ENCODE results near the gene BAG2.

BAG2 gene

DNA sequence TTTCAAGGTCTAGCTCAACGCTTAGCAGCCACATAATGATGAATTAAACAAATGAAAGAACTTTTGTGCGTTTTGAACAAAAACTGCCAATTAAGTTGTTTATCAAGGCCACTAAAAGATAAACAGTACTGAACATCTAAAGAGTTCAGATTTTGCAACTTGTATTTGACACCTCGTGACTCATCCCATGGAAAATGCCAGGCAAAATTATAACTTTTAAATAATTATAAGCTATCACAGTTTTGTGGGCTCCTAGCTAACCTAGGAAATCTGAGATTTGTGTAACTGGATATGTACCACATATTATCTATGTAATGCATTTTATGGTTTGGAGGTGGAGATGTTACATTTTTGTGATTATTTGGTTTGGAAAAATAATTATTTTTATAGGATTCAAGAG lies 9.6 kb upstream of the BAG2 start:
- TF ChIP-seq FOXM1 (IDR thresholded peaks at IDR 0.05; ENCODE audit: borderline replicate concordance, low read depth) = no peak
- TF ChIP-seq EGR1 (IDR thresholded peaks at IDR 0.05) = no peak
- TF ChIP-seq, protein P1, sequence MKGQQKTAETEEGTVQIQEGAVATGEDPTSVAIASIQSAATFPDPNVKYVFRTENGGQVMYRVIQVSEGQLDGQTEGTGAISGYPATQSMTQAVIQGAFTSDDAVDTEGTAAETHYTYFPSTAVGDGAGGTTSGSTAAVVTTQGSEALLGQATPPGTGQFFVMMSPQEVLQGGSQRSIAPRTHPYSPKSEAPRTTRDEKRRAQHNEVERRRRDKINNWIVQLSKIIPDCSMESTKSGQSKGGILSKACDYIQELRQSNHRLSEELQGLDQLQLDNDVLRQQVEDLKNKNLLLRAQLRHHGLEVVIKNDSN (IDR thresholded peaks at IDR 0.05) = no peak
- TF ChIP-seq NFIC (IDR thresholded peaks at IDR 0.05) = no peak
- TF ChIP-seq ZBTB7A (IDR thresholded peaks at IDR 0.05; ENCODE audit: low read depth) = no peak
- TF ChIP-seq TAF1 (IDR thresholded peaks at IDR 0.05; ENCODE audit: low read depth) = no peak
- TF ChIP-seq CEBPB (IDR thresholded peaks at IDR 0.05) = no peak
- TF ChIP-seq CREB1 (IDR thresholded peaks at IDR 0.05; ENCODE audit: low read depth) = no peak
- TF ChIP-seq TEAD4 (IDR thresholded peaks at IDR 0.05) = no peak
- no peak for TF ChIP-seq EP300 (IDR thresholded peaks at IDR 0.05; ENCODE audit: borderline replicate concordance)
- TF ChIP-seq YY1 (IDR thresholded peaks at IDR 0.05; ENCODE audit: low read depth) = no peak
- TF ChIP-seq RAD21 (IDR thresholded peaks at IDR 0.05; ENCODE audit: low read depth) = no peak

DNA sequence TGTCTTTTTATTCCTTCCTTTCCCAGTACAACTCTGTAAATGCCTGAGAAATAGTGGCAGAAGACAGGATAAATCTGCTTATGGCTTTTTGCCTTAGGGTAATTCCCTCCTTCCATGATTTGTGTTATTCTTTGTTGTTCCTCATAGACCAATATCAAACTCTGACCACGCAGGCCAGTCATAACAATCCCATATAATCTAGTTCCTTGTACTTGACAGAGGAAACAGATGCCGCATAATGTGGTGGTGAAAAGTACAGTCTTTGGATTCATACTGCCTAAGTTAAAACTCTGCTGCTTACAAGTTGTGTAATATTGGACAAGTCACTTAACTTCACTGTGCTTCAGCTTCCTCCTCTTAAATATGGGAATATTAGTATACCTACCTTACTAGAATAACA lies 8.2 kb upstream of the BAG2 start:
- TF ChIP-seq, protein P1 (IDR thresholded peaks at IDR 0.05) = no peak
- TF ChIP-seq RAD21 (IDR thresholded peaks at IDR 0.05; ENCODE audit: low read depth) (no peak), CEBPB (IDR thresholded peaks at IDR 0.05) (no peak), EP300 (IDR thresholded peaks at IDR 0.05; ENCODE audit: borderline replicate concordance) (no peak), EGR1 (IDR thresholded peaks at IDR 0.05) (no peak), CREB1 (IDR thresholded peaks at IDR 0.05; ENCODE audit: low read depth) (no peak), TCF12 (IDR thresholded peaks at IDR 0.05; ENCODE audit: low read depth) (no peak), YY1 (IDR thresholded peaks at IDR 0.05; ENCODE audit: low read depth) (no peak), ZBTB7A (IDR thresholded peaks at IDR 0.05; ENCODE audit: low read depth) (no peak), TEAD4 (IDR thresholded peaks at IDR 0.05) (no peak), NFIC (IDR thresholded peaks at IDR 0.05) (no peak), TAF1 (IDR thresholded peaks at IDR 0.05; ENCODE audit: low read depth) (no peak)
- TF ChIP-seq, protein P2, sequence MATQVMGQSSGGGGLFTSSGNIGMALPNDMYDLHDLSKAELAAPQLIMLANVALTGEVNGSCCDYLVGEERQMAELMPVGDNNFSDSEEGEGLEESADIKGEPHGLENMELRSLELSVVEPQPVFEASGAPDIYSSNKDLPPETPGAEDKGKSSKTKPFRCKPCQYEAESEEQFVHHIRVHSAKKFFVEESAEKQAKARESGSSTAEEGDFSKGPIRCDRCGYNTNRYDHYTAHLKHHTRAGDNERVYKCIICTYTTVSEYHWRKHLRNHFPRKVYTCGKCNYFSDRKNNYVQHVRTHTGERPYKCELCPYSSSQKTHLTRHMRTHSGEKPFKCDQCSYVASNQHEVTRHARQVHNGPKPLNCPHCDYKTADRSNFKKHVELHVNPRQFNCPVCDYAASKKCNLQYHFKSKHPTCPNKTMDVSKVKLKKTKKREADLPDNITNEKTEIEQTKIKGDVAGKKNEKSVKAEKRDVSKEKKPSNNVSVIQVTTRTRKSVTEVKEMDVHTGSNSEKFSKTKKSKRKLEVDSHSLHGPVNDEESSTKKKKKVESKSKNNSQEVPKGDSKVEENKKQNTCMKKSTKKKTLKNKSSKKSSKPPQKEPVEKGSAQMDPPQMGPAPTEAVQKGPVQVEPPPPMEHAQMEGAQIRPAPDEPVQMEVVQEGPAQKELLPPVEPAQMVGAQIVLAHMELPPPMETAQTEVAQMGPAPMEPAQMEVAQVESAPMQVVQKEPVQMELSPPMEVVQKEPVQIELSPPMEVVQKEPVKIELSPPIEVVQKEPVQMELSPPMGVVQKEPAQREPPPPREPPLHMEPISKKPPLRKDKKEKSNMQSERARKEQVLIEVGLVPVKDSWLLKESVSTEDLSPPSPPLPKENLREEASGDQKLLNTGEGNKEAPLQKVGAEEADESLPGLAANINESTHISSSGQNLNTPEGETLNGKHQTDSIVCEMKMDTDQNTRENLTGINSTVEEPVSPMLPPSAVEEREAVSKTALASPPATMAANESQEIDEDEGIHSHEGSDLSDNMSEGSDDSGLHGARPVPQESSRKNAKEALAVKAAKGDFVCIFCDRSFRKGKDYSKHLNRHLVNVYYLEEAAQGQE (IDR thresholded peaks at IDR 0.05; ENCODE audit: low read depth) = no peak

DNA sequence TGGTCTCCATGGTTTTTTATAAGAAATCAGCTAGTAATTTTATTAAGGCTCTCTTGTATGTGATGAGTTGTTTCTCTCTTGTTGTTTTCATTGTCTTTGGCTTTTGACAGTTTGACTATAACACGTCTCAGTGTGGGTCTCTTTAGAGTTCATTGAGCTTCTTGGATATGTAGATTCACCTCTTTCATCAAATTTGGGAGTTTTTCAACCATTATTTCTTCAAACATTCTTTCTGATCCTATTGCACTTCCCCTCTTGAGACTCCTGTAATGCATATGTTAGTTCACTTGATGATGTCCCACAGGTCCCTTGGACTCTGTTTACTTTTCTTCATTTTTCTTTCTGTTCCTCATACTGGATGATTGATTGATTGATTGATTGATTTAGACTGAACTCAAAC lies 7.0 kb upstream of the BAG2 start:
- TF ChIP-seq NFIC (IDR thresholded peaks at IDR 0.05) (no peak), TAF1 (IDR thresholded peaks at IDR 0.05; ENCODE audit: low read depth) (no peak), FOXM1 (IDR thresholded peaks at IDR 0.05; ENCODE audit: borderline replicate concordance, low read depth) (no peak), ZBTB7A (IDR thresholded peaks at IDR 0.05; ENCODE audit: low read depth) (no peak), EP300 (IDR thresholded peaks at IDR 0.05; ENCODE audit: borderline replicate concordance) (no peak), TCF12 (IDR thresholded peaks at IDR 0.05; ENCODE audit: low read depth) (no peak), CREB1 (IDR thresholded peaks at IDR 0.05; ENCODE audit: low read depth) (no peak), RAD21 (IDR thresholded peaks at IDR 0.05; ENCODE audit: low read depth) (no peak), TEAD4 (IDR thresholded peaks at IDR 0.05) (no peak), EGR1 (IDR thresholded peaks at IDR 0.05) (no peak), YY1 (IDR thresholded peaks at IDR 0.05; ENCODE audit: low read depth) (no peak), CEBPB (IDR thresholded peaks at IDR 0.05) (no peak)
- TF ChIP-seq, protein P2 (IDR thresholded peaks at IDR 0.05; ENCODE audit: low read depth) = no peak
- TF ChIP-seq, protein P3, sequence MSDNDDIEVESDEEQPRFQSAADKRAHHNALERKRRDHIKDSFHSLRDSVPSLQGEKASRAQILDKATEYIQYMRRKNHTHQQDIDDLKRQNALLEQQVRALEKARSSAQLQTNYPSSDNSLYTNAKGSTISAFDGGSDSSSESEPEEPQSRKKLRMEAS (IDR thresholded peaks at IDR 0.05) = no peak
- TF ChIP-seq, protein P1 (IDR thresholded peaks at IDR 0.05) = no peak

DNA sequence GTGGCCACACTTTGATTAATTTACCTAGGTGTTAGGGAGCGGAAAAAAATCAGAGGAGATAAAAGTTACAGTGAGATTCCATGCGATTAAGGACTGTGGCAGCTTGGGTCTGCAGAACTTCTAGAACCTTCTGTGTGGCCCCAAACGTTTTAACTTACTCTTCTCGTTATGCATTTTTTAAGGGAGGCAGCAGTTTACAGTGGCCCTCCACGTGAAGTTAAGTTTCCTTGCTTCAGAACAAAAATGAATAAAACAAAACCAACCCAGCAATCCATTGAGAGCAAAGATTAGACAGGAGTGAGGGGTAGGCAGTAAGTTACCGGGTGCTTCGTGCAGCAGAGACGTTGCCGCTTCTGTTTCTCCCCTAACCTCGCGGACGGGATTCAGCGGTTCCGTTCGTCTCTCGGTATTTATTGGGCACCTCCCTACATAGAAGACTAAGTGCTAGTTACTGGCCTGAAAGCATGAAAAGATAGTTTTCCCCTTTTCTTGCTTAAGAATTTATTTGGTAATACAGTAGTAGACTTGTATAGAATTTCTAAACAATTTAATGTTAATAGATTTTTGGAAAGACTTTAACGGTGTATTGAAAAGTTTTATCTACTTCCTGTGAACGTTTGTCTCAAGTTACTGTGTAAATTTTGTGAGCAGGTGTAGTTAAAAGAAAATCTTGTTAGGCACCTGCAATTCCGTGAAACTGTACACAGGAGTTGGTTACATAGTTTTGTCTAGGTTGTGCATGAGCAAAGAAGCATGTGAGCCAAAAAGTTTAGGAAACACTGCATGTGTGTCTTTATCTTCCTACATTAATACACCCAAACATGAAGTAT lies 1.1 kb downstream of the BAG2 start:
- no peak for TF ChIP-seq FOXM1 (IDR thresholded peaks at IDR 0.05; ENCODE audit: borderline replicate concordance, low read depth)
- TF ChIP-seq, protein P3 (IDR thresholded peaks at IDR 0.05) = no peak
- TF ChIP-seq, protein P2 (IDR thresholded peaks at IDR 0.05; ENCODE audit: low read depth) = no peak
- no peak for TF ChIP-seq TEAD4 (IDR thresholded peaks at IDR 0.05)
- TF ChIP-seq TCF12 (IDR thresholded peaks at IDR 0.05; ENCODE audit: low read depth) = no peak
- no peak for TF ChIP-seq CREB1 (IDR thresholded peaks at IDR 0.05; ENCODE audit: low read depth)
- no peak for TF ChIP-seq EGR1 (IDR thresholded peaks at IDR 0.05)
